ENCODE measurements around the gene MINDY1.

The MINDY1 gene

GRCh38 chr1:150965605-150966004, 41.1 kb downstream of the MINDY1 start:
- no peak for DNase-seq (ENCODE audit: low spot score)

GRCh38 chr1:150964164-150964489, 42.6 kb downstream of the MINDY1 start:
- DNase-seq (ENCODE audit: low spot score), result no peak

GRCh38 chr1:150963321-150964163, 43.2 kb downstream of the MINDY1 start:
- DNase-seq (ENCODE audit: low spot score), result no peak

GRCh38 chr1:150961756-150962155, 44.9 kb downstream of the MINDY1 start:
- DNase-seq (ENCODE audit: low spot score), result no peak

GRCh38 chr1:150960646-150961045, 46.1 kb downstream of the MINDY1 start:
- DNase-seq (ENCODE audit: low spot score), result no peak

GRCh38 chr1:150957666-150958065, 49.0 kb downstream of the MINDY1 start:
- DNase-seq (ENCODE audit: low spot score), result no peak

GRCh38 chr1:150955280-150955679, 51.4 kb downstream of the MINDY1 start:
- no peak for DNase-seq (ENCODE audit: low spot score)

- no peak for DNase-seq (ENCODE audit: low spot score)
Observed at GRCh38 chr1:150954708-150955107, 52.0 kb downstream of the MINDY1 start.

All from kidney capillary endothelial cell (primary cell).